HepG2 (cell line): ENCODE measurements around the gene ALDH3B2. TPM values are rescaled to one million over a fixed set of nuclear protein-coding genes. Genes with fewer than 3 reads are reported as not detected.

Experiments used
- ATAC-seq: fragments of 200-7000 bp; cut with Tn5 transposase; 3 replicates; pipeline ENCODE4 v1.9.1; 2020; ENCODE audit warnings: mild to moderate bottlenecking, moderate library complexity
- BruUV-seq: library from RNA; stranded (reverse); fragments of 400-500 nt; replicated peaks from 2 replicates; lab custom pipeline; 2021; lab: Mats Ljungman, UMichigan
- CTCF ChIA-PET: fragments of 300-600 bp; formaldehyde crosslinking; extraction: SDS; loops from one replicate; lab custom pipeline; 2021; ENCODE audit warnings: low total read pairs, inconsistent platforms, low intra/inter-chr PET ratio; lab: Yijun Ruan, JAX
- POLR2A ChIA-PET: fragments of 350-600 bp; sonication (Branson Sonifier 250); formaldehyde crosslinking; loops from one replicate; lab custom pipeline; 2020; ENCODE audit warnings: antibody characterized with exemption, inconsistent platforms; lab: Yijun Ruan, JAX
- DNase-seq: peaks from one replicate; pipeline ENCODE4 v3.0.0-alpha.2; 2015; ENCODE audit warnings: low spot score
- FAIRE-seq: peaks from 3 replicates; lab custom pipeline; 2011; peaks lifted over from hg19 to GRCh38; lab: Jason Lieb, UNC
- H2AFZ ChIP-seq: one replicate; pipeline ENCODE4 v1.6.1; 2011; ENCODE audit warnings: low read length, inconsistent platforms
- H3K27ac ChIP-seq: fragments of 300-600 bp; 3 replicates; pipeline ENCODE4 v1.8.0; 2011; ENCODE audit warnings: mixed run types, mild to moderate bottlenecking, mixed read lengths, low read length, inconsistent platforms; ENCODE audit not compliant: insufficient read depth; ENCODE audit errors: extremely low read length
- H3K27me3 ChIP-seq, 2 experiments: fragments of 200-600 bp in 1 of 2; 2 replicates in 1 of 2; 3 replicates in 1 of 2; pipeline versions ENCODE4 v1.6.0 to v1.8.0; 2011; ENCODE audit warnings: low read length in 2 of 2, mild to moderate bottlenecking in 2 of 2, moderate library complexity in 2 of 2, inconsistent platforms in 1 of 2; ENCODE audit not compliant: insufficient read depth in 2 of 2, control insufficient read depth in 1 of 2
- H3K36me3 ChIP-seq, 2 experiments: fragments of 200-600 bp in 1 of 2; replicated peaks in 1 of 2; 2 replicates in 1 of 2; 3 replicates in 1 of 2; pipeline versions ENCODE4 v1.5.1 to v1.8.0; 2011; ENCODE audit warnings: low read length in 2 of 2, inconsistent platforms in 1 of 2; ENCODE audit not compliant: insufficient read depth in 2 of 2, control insufficient read depth in 1 of 2
- H3K4me1 ChIP-seq: 2 replicates; pipeline ENCODE4 v1.5.1; 2012; ENCODE audit warnings: low read length, inconsistent platforms; ENCODE audit not compliant: insufficient read depth
- H3K4me2 ChIP-seq: 2 replicates; pipeline ENCODE4 v1.6.0; 2011; ENCODE audit warnings: low read depth, low read length, inconsistent platforms
- H3K4me3 ChIP-seq, 3 experiments: fragments of 200-600 bp in 1 of 3; sonication (generic), shearing (Covaris generic) in 1 of 3; replicated peaks in 1 of 3; 2 replicates each; pipeline ENCODE4 v1.5.1; 2011 to 2016; ENCODE audit warnings: low read length in 3 of 3, inconsistent platforms in 2 of 3, low read depth in 2 of 3, mild to moderate bottlenecking in 2 of 3, control low read depth in 1 of 3, mixed read lengths in 1 of 3; ENCODE audit not compliant: insufficient read depth in 1 of 3
- H3K79me2 ChIP-seq: one replicate; pipeline ENCODE4 v1.6.1; 2011; ENCODE audit warnings: low read length, inconsistent platforms; ENCODE audit not compliant: insufficient read depth
- H3K9ac ChIP-seq: 2 replicates; pipeline ENCODE4 v1.6.0; 2011; ENCODE audit warnings: mild to moderate bottlenecking, low read depth, low read length, inconsistent platforms; ENCODE audit not compliant: insufficient read depth
- H3K9me3 ChIP-seq: 2 replicates; pipeline ENCODE4 v1.5.1; 2012; ENCODE audit warnings: mild to moderate bottlenecking, low read length
- H4K20me1 ChIP-seq: 2 replicates; pipeline ENCODE4 v1.6.0; 2011; ENCODE audit warnings: inconsistent platforms, mild to moderate bottlenecking, low read length, moderate library complexity; ENCODE audit not compliant: insufficient read depth
- DR1 ChIP-seq: sonication (generic); formaldehyde crosslinking; IDR thresholded peaks from 2 replicates; pipeline ENCODE4 v1.8.0; 2021; ENCODE audit warnings: mild to moderate bottlenecking, missing genetic modification reagents, inconsistent platforms
- HES4 ChIP-seq: sonication (generic); formaldehyde crosslinking; IDR thresholded peaks from 2 replicates; pipeline ENCODE4 v1.9.0; 2021; ENCODE audit warnings: mild to moderate bottlenecking, missing genetic modification reagents, borderline replicate concordance
- MAF1 ChIP-seq: sonication (generic); formaldehyde crosslinking; IDR thresholded peaks from 2 replicates; pipeline ENCODE4 v1.5.0; 2020; ENCODE audit warnings: missing genetic modification reagents, borderline replicate concordance
- MAZ ChIP-seq, 2 experiments: sonication (generic) in 1 of 2; formaldehyde crosslinking in 1 of 2; IDR thresholded peaks; 2 replicates each; pipeline versions ENCODE4 v1.5.0 to v1.6.1; 2012 to 2020; ENCODE audit warnings: low read depth in 2 of 2, mild to moderate bottlenecking in 2 of 2, borderline replicate concordance in 1 of 2, improper control_type of control experiment in 1 of 2, low read length in 1 of 2, missing genetic modification reagents in 1 of 2, moderate library complexity in 1 of 2
- MEIS2 ChIP-seq: sonication (generic); formaldehyde crosslinking; IDR thresholded peaks from 2 replicates; pipeline ENCODE4 v1.9.0; 2021; ENCODE audit warnings: mild to moderate bottlenecking, missing genetic modification reagents
- NKX3-1 ChIP-seq: sonication (generic); formaldehyde crosslinking; IDR thresholded peaks from 2 replicates; pipeline ENCODE4 v1.5.0; 2020; ENCODE audit warnings: missing genetic modification reagents
- PRMT3 ChIP-seq: sonication (generic); formaldehyde crosslinking; IDR thresholded peaks from 2 replicates; pipeline ENCODE4 v1.8.1; 2022; ENCODE audit warnings: low read depth, mild to moderate bottlenecking, moderate library complexity, missing genetic modification reagents, borderline replicate concordance
- WGBS: methylation state at CpG from one replicate; pipeline ENCODE4 v1.1.6; 2017; ENCODE audit warnings: low lambda C conversion rate; 5-methylcytosine and 5-hydroxymethylcytosine counted together
- in situ Hi-C: cut with HindIII; loops from 2 replicates; pipeline ENCODE4 v1.10.0; 2017; ENCODE audit warnings: low pct_unique_long_range_greater_than_20kb; ENCODE audit not compliant: extremely low pct_ligation_motif_present
- intact Hi-C: fragments of 100-400 bp; cut with micrococcal nuclease; formaldehyde crosslinking; loops from one replicate; pipeline ENCODE4 v1.10.0; 2022; ENCODE audit not compliant: unreplicated experiment
- polyA plus RNA-seq, 8 experiments: library from polyadenylated mRNA; depleted of rRNA in 3 of 8; stranded (reverse) in 7 of 8; unstranded in 1 of 8; fragments of >200 nt; fragmentation: Illumina TruSeq in 4 of 8; extraction: Trizol in 4 of 8; gene quantifications; 2 replicates each; pipeline versions ENCODE4 v1.2.1 to v1.2.3, GENCODE V29; 2011 to 2016; ENCODE audit warnings: low read depth in 4 of 8, missing spikeins in 1 of 8, mixed read lengths in 1 of 8; ENCODE audit not compliant: insufficient read depth in 1 of 8
- total RNA-seq, 5 experiments: library from RNA; depleted of rRNA; stranded (reverse); fragments of >200 nt; fragmentation: Illumina TruSeq; extraction: Trizol; gene quantifications; 2 replicates each; pipeline ENCODE4 v1.2.3, GENCODE V29; 2016; ENCODE audit warnings: low read depth in 1 of 5
- TF ChIP-seq, protein P1 (sequence below): sonication (generic); formaldehyde crosslinking; IDR thresholded peaks from 2 replicates; pipeline ENCODE4 v1.4.0; 2020; ENCODE audit warnings: mild to moderate bottlenecking, missing genetic modification reagents
- TF ChIP-seq, protein P2 (sequence below): sonication (generic); formaldehyde crosslinking; IDR thresholded peaks from 2 replicates; pipeline ENCODE4 v1.4.0; 2020; ENCODE audit warnings: missing genetic modification reagents
- TF ChIP-seq, protein P3 (sequence below): sonication (generic); formaldehyde crosslinking; IDR thresholded peaks from 2 replicates; pipeline ENCODE4 v1.5.0; 2020; ENCODE audit warnings: mild to moderate bottlenecking, missing genetic modification reagents, borderline replicate concordance

ALDH3B2 gene
- total and polyA plus RNA-seq, 2 of the 13 experiments (the other 11 are each of a cell fraction or from before 2014, with no cell fraction given): not detected

DNA sequence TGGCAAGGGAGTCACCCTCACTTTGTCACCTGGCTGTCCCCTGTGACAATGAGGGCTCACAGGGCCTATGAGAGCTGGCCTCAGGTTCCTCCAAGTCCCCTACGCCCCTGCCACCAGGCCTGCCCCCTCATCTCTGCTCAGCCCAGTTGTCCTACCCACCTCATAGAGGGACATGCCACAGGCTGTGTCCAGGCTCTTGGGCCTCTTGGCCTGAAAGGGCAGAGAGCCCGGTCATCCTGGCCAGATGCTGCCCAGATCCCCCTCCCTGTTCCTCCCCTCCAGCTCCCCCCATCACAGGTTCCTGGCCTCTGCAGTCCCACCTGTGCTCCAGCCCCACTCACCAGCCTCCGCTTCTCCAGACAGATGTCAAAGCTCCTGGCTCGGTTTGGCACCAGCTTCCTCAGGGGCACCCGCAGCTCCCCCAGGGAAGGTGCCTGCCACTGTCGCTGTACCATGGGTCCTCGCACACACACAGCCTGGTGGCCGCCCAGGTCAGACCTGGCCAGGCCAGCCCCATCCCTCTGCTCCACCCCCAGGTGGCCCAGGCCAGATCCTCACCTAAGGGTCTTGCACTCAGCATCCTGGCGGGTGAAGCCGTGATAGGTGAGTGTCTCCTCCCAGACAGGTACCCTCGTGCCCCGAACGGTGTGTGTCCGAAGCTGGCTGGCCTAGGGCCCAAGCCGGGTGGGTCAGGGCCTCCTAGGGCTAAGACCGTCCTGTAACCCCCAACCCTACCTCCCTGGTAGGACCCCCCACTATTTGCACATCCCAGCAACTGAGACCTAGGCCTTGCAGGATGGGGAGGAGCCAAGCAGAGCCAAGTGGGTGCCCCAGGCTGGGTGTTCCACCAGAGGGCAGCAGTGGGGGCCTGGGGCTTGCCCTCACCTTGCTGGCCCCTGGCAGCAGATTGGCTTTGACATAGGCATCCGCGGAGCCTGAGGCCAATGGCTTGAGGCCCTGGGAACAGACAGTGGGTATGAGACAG, 59.4 kb downstream of the ALDH3B2 start:
- WGBS: 98% methylated on average over 8 of the region's 18 CpGs
- in situ Hi-C loops: no loop called here
- H3K4me2 ChIP-seq: no peak overlapping the region
- ChIA-PET POLR2A (interaction anchor here (0.6 to 3.1 kb wide), 7 partner anchors 13 to 43 kb away, joined by 3 to 52 read pairs (median 7); partner anchors contain the start of genes ACY3 and NUDT8), CTCF (interaction anchor here (0.6 to 2.9 kb wide), 5 partner anchors 14 to 44 kb away, joined by 3 to 20 read pairs (median 7); partner anchors contain the start of gene NUDT8)
- intact Hi-C loops: no loop called here
- no peak overlapping the region for H2AFZ ChIP-seq
- no peaks in the 10 kb centered on the region for H3K9me3 ChIP-seq
- H4K20me1 ChIP-seq: no peaks in the 10 kb centered on the region
- ATAC-seq (peak; percentile 61), FAIRE-seq (no peak), DNase-seq (peak; percentile 35)
- H3K27me3 ChIP-seq: no peaks in the 10 kb centered on the region
- H3K36me3 ChIP-seq: peaks cover 13 to 19% of the 10 kb centered on the region in 2 experiments; a peak in 3 of 5 replicates
- H3K9ac ChIP-seq: 0 out of 2 replicates have a peak overlapping the region, but pooled peaks have one; percentile 3
- no TSS peak for BruUV-seq
- no peak overlapping the region for H3K4me3 ChIP-seq
- H3K4me1 ChIP-seq: peaks cover 45% of the 10 kb centered on the region
- H3K79me2 ChIP-seq: no peaks in the 10 kb centered on the region
- H3K27ac ChIP-seq: peak overlapping the region; percentile 28
- TF ChIP-seq, protein P1, sequence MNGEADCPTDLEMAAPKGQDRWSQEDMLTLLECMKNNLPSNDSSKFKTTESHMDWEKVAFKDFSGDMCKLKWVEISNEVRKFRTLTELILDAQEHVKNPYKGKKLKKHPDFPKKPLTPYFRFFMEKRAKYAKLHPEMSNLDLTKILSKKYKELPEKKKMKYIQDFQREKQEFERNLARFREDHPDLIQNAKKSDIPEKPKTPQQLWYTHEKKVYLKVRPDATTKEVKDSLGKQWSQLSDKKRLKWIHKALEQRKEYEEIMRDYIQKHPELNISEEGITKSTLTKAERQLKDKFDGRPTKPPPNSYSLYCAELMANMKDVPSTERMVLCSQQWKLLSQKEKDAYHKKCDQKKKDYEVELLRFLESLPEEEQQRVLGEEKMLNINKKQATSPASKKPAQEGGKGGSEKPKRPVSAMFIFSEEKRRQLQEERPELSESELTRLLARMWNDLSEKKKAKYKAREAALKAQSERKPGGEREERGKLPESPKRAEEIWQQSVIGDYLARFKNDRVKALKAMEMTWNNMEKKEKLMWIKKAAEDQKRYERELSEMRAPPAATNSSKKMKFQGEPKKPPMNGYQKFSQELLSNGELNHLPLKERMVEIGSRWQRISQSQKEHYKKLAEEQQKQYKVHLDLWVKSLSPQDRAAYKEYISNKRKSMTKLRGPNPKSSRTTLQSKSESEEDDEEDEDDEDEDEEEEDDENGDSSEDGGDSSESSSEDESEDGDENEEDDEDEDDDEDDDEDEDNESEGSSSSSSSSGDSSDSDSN (CRISPR knock-in tag): 0 out of 2 replicates have a peak, but pooled peaks have one; percentile 26
- no peak for TF ChIP-seq NKX3-1
- no peak for TF ChIP-seq PRMT3 (CRISPR knock-in tag)
- TF ChIP-seq DR1 (CRISPR knock-in tag): 0 out of 2 replicates have a peak, but pooled peaks have one; percentile 9
- TF ChIP-seq HES4: 0 out of 2 replicates have a peak, but pooled peaks have one; percentile 27
- 0 out of 2 replicates have a peak, but pooled peaks have one; percentile 37 for TF ChIP-seq MEIS2
- no peak for TF ChIP-seq MAZ (IDR thresholded peaks at IDR 0.05; ENCODE audit: borderline replicate concordance, low read depth, low read length)
- TF ChIP-seq MAZ (CRISPR knock-in tag; IDR thresholded peaks at IDR 0.05; ENCODE audit: low read depth): 0 out of 2 replicates have a peak, but pooled peaks have one; percentile 8
- TF ChIP-seq MAF1 (CRISPR knock-in tag): no peak
- TF ChIP-seq, protein P2, sequence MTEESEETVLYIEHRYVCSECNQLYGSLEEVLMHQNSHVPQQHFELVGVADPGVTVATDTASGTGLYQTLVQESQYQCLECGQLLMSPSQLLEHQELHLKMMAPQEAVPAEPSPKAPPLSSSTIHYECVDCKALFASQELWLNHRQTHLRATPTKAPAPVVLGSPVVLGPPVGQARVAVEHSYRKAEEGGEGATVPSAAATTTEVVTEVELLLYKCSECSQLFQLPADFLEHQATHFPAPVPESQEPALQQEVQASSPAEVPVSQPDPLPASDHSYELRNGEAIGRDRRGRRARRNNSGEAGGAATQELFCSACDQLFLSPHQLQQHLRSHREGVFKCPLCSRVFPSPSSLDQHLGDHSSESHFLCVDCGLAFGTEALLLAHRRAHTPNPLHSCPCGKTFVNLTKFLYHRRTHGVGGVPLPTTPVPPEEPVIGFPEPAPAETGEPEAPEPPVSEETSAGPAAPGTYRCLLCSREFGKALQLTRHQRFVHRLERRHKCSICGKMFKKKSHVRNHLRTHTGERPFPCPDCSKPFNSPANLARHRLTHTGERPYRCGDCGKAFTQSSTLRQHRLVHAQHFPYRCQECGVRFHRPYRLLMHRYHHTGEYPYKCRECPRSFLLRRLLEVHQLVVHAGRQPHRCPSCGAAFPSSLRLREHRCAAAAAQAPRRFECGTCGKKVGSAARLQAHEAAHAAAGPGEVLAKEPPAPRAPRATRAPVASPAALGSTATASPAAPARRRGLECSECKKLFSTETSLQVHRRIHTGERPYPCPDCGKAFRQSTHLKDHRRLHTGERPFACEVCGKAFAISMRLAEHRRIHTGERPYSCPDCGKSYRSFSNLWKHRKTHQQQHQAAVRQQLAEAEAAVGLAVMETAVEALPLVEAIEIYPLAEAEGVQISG (CRISPR knock-in tag): peak; percentile 29
- TF ChIP-seq, protein P3, sequence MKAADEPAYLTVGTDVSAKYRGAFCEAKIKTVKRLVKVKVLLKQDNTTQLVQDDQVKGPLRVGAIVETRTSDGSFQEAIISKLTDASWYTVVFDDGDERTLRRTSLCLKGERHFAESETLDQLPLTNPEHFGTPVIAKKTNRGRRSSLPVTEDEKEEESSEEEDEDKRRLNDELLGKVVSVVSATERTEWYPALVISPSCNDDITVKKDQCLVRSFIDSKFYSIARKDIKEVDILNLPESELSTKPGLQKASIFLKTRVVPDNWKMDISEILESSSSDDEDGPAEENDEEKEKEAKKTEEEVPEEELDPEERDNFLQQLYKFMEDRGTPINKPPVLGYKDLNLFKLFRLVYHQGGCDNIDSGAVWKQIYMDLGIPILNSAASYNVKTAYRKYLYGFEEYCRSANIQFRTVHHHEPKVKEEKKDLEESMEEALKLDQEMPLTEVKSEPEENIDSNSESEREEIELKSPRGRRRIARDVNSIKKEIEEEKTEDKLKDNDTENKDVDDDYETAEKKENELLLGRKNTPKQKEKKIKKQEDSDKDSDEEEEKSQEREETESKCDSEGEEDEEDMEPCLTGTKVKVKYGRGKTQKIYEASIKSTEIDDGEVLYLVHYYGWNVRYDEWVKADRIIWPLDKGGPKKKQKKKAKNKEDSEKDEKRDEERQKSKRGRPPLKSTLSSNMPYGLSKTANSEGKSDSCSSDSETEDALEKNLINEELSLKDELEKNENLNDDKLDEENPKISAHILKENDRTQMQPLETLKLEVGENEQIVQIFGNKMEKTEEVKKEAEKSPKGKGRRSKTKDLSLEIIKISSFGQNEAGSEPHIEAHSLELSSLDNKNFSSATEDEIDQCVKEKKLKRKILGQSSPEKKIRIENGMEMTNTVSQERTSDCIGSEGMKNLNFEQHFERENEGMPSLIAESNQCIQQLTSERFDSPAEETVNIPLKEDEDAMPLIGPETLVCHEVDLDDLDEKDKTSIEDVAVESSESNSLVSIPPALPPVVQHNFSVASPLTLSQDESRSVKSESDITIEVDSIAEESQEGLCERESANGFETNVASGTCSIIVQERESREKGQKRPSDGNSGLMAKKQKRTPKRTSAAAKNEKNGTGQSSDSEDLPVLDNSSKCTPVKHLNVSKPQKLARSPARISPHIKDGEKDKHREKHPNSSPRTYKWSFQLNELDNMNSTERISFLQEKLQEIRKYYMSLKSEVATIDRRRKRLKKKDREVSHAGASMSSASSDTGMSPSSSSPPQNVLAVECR: 0 out of 2 replicates have a peak, but pooled peaks have one; percentile 20
